GM23338 (cell line): ENCODE data around the gene SMIM7. TPM values are rescaled to one million over a fixed set of nuclear protein-coding genes. Genes with fewer than 3 reads are reported as not detected.

Source experiments
- ATAC-seq: fragments of 200-7000 bp; cut with Tn5 transposase; 3 replicates; pipeline ENCODE4 v1.9.1; 2020
- DNase-seq: peaks from one replicate; pipeline ENCODE4 v3.0.0-alpha.2; 2015; ENCODE audit warnings: low spot score
- H2AFZ ChIP-seq: fragments of 200-600 bp; sonication (generic); 2 replicates; pipeline ENCODE4 v1.8.0; 2016; ENCODE audit warnings: antibody characterized with exemption, mild to moderate bottlenecking, moderate library complexity
- H3F3A ChIP-seq: fragments of 200-600 bp; sonication (generic); replicated peaks from 2 replicates; pipeline ENCODE4 v1.8.0; 2017; ENCODE audit warnings: antibody characterized with exemption, mixed run types, low read depth
- H3K27ac ChIP-seq: fragments of 200-600 bp; sonication (generic); 2 replicates; pipeline ENCODE4 v1.6.1; 2016; ENCODE audit warnings: low read depth
- H3K27me3 ChIP-seq: fragments of 200-600 bp; sonication (generic); 2 replicates; pipeline ENCODE4 v1.8.0; 2016; ENCODE audit warnings: mild to moderate bottlenecking, mixed run types, moderate library complexity; ENCODE audit not compliant: insufficient read depth
- H3K36me3 ChIP-seq: fragments of 200-600 bp; sonication (generic); 2 replicates; pipeline ENCODE4 v1.8.0; 2016; ENCODE audit warnings: mild to moderate bottlenecking; ENCODE audit not compliant: insufficient read depth
- H3K4me1 ChIP-seq: fragments of 200-600 bp; sonication (generic); 2 replicates; pipeline ENCODE4 v1.8.0; 2016; ENCODE audit warnings: mild to moderate bottlenecking, moderate library complexity; ENCODE audit not compliant: insufficient read depth
- H3K4me2 ChIP-seq: fragments of 200-600 bp; sonication (generic); 2 replicates; pipeline ENCODE4 v1.7.1; 2017; ENCODE audit warnings: mixed run types
- H3K4me3 ChIP-seq: fragments of 200-600 bp; sonication (generic); 2 replicates; pipeline ENCODE4 v1.6.1; 2016; ENCODE audit warnings: mixed run types
- H3K79me2 ChIP-seq: fragments of 200-600 bp; sonication (generic); replicated peaks from 2 replicates; pipeline ENCODE4 v1.8.0; 2017; ENCODE audit warnings: mild to moderate bottlenecking; ENCODE audit not compliant: insufficient read depth
- H3K9me2 ChIP-seq: fragments of 200-600 bp; sonication (generic); 2 replicates; pipeline ENCODE4 v1.8.0; 2017; ENCODE audit not compliant: insufficient read depth
- H4K20me1 ChIP-seq: fragments of 200-600 bp; sonication (generic); replicated peaks from 2 replicates; pipeline ENCODE4 v1.8.0; 2017; ENCODE audit warnings: mild to moderate bottlenecking; ENCODE audit not compliant: insufficient read depth
- H3K27ac Mint-ChIP-seq: 2 replicates; pipeline ENCODE4 v1.8.0; 2020; ENCODE audit warnings: inconsistent platforms, mild to moderate bottlenecking, moderate library complexity, mixed read lengths
- H3K27me3 Mint-ChIP-seq: 3 replicates; pipeline ENCODE4 v1.8.0; 2022; ENCODE audit warnings: low read depth, mild to moderate bottlenecking, moderate library complexity, mixed read lengths, inconsistent platforms; ENCODE audit not compliant: insufficient read depth, poor library complexity
- H3K36me3 Mint-ChIP-seq: 3 replicates; pipeline ENCODE4 v1.8.0; 2021; ENCODE audit warnings: low read depth, mild to moderate bottlenecking, inconsistent platforms, moderate library complexity, mixed read lengths
- H3K4me1 Mint-ChIP-seq: 3 replicates; pipeline ENCODE4 v1.8.0; 2020; ENCODE audit warnings: mild to moderate bottlenecking, inconsistent platforms, mixed read lengths
- H3K4me3 Mint-ChIP-seq: 3 replicates; pipeline ENCODE4 v1.8.0; 2021; ENCODE audit warnings: moderate library complexity, mild to moderate bottlenecking, inconsistent platforms, mixed read lengths
- H3K9me3 Mint-ChIP-seq: 3 replicates; pipeline ENCODE4 v1.8.0; 2020; ENCODE audit warnings: moderate library complexity, mild to moderate bottlenecking, inconsistent platforms, mixed read lengths
- CREB1 ChIP-seq: fragments of 250-450 bp; sonication (Bioruptor Pico); IDR thresholded peaks from 2 replicates; pipeline ENCODE4 v1.5.0; 2020; ENCODE audit warnings: low read depth, mild to moderate bottlenecking, moderate library complexity
- CTCF ChIP-seq, 2 experiments: fragments of 200-600 bp in 1 of 2; sonication (generic) in 1 of 2; conservative IDR thresholded peaks; 2 replicates each; pipeline versions ENCODE4 v1.5.1 to v1.6.1; 2016 to 2017; ENCODE audit warnings: antibody characterized with exemption in 2 of 2, low read depth in 2 of 2, mild to moderate bottlenecking in 2 of 2, moderate library complexity in 1 of 2
- ETS1 ChIP-seq: IDR thresholded peaks from 2 replicates; pipeline ENCODE4 v1.6.1; 2016; ENCODE audit warnings: antibody characterized with exemption
- EZH2 ChIP-seq: fragments of 200-600 bp; sonication (generic); IDR thresholded peaks from one replicate; pipeline ENCODE4 v1.8.0; 2017; ENCODE audit warnings: antibody characterized with exemption, mild to moderate bottlenecking, low read depth; ENCODE audit not compliant: unreplicated experiment
- EZH2phosphoT487 ChIP-seq: fragments of 200-600 bp; sonication (generic); IDR thresholded peaks from one replicate; pipeline ENCODE4 v1.8.1; 2018; ENCODE audit warnings: antibody characterized with exemption; ENCODE audit not compliant: unreplicated experiment
- JUNB ChIP-seq: IDR thresholded peaks from one replicate; pipeline ENCODE4 v1.6.1; 2016; ENCODE audit warnings: antibody characterized with exemption; ENCODE audit not compliant: unreplicated experiment
- POLR2AphosphoS5 ChIP-seq: IDR thresholded peaks from 2 replicates; pipeline ENCODE4 v1.6.1; 2016; ENCODE audit warnings: antibody characterized with exemption, low read depth
- REST ChIP-seq: IDR thresholded peaks from one replicate; pipeline ENCODE4 v1.6.1; 2018; ENCODE audit warnings: antibody characterized with exemption; ENCODE audit not compliant: unreplicated experiment
- ZNF114 ChIP-seq: fragments of 250-450 bp; sonication (Bioruptor Pico); IDR thresholded peaks from 2 replicates; pipeline ENCODE4 v1.5.0; 2020; ENCODE audit warnings: mild to moderate bottlenecking, moderate library complexity
- ZNF331 ChIP-seq: fragments of 250-450 bp; sonication (Bioruptor Pico); IDR thresholded peaks from 2 replicates; pipeline ENCODE4 v1.5.0; 2020; ENCODE audit warnings: low read depth, mild to moderate bottlenecking, moderate library complexity
- polyA plus RNA-seq: library from polyadenylated mRNA; unstranded; fragments of >200 nt; fragmentation: Nextera tagmentation; extraction: Ambion mirVana; gene quantifications from 2 replicates; pipeline ENCODE4 v1.2.1, GENCODE V29; 2016
- total RNA-seq: library from RNA; depleted of rRNA; stranded (reverse); fragments of >200 nt; shearing (Covaris generic); gene quantifications from 2 replicates; pipeline ENCODE4 v1.2.3, GENCODE V29; 2014

The SMIM7 gene
- total and polyA plus RNA-seq, 2 experiments from 2014 or later = 81.7 to 84.5 TPM

- Mint-ChIP-seq H3K4me1 (peaks cover 12% of the 10 kb centered on the region), H3K27ac (no peak overlapping the region), H3K9me3 (no peaks in the 10 kb centered on the region), H3K36me3 (no peaks in the 10 kb centered on the region; the same call in 2 of the 3 replicates), H3K4me3 (no peak overlapping the region), H3K27me3 (peaks cover 7% of the 10 kb centered on the region)
- no peaks in the 10 kb centered on the region for H3K27me3 ChIP-seq
- H3K4me3 ChIP-seq = no peak overlapping the region
- H3K36me3 ChIP-seq = no peaks in the 10 kb centered on the region
- ATAC-seq = no peak
- 0 out of 2 replicates have a peak, but pooled peaks cover under 1% of the 10 kb centered on the region for H3K9me2 ChIP-seq
- H3F3A ChIP-seq = no peaks in the 10 kb centered on the region
- H3K4me1 ChIP-seq = peaks cover 6% of the 10 kb centered on the region; the same call in 1 of the 2 replicates
- no peak for DNase-seq
- H2AFZ ChIP-seq = no peak overlapping the region
- H3K79me2 ChIP-seq = peaks cover 98% of the 10 kb centered on the region
- H3K27ac ChIP-seq = no peak overlapping the region
- H4K20me1 ChIP-seq = peaks cover 52% of the 10 kb centered on the region
- no peak for TF ChIP-seq CREB1
- TF ChIP-seq ZNF331 (CRISPR knock-in tag) = no peak
- no peak for TF ChIP-seq EZH2
- no peak for TF ChIP-seq ZNF114
- no peak for TF ChIP-seq REST
- no peak for TF ChIP-seq JUNB
- TF ChIP-seq POLR2AphosphoS5 = no peak
- no peak overlapping the region for H3K4me2 ChIP-seq
Measured at GRCh38 chr19:16611121-16611520, 48.8 kb downstream of the SMIM7 start.

GRCh38 chr19:16609511-16610200 lies 50.3 kb downstream of the SMIM7 start:
- DNase-seq (no peak), ATAC-seq (no peak)
- 0 out of 2 replicates have a peak, but pooled peaks cover under 1% of the 10 kb centered on the region for H3K4me1 ChIP-seq
- Mint-ChIP-seq H3K4me3 (no peak overlapping the region), H3K27ac (no peak overlapping the region), H3K4me1 (peaks cover under 1% of the 10 kb centered on the region; the same call in 2 of the 3 replicates), H3K36me3 (no peaks in the 10 kb centered on the region; the same call in 2 of the 3 replicates), H3K27me3 (peaks cover 2% of the 10 kb centered on the region), H3K9me3 (no peaks in the 10 kb centered on the region)
- H3F3A ChIP-seq = no peaks in the 10 kb centered on the region
- H3K9me2 ChIP-seq = no peaks in the 10 kb centered on the region
- H3K27me3 ChIP-seq = no peaks in the 10 kb centered on the region
- peaks cover 98% of the 10 kb centered on the region for H3K79me2 ChIP-seq
- H3K36me3 ChIP-seq = no peaks in the 10 kb centered on the region
- no peak overlapping the region for H2AFZ ChIP-seq
- peaks cover 57% of the 10 kb centered on the region for H4K20me1 ChIP-seq
- no peak overlapping the region for H3K27ac ChIP-seq
- no peak overlapping the region for H3K4me3 ChIP-seq
- H3K4me2 ChIP-seq = no peak overlapping the region
- TF ChIP-seq ETS1 (no peak), POLR2AphosphoS5 (no peak), EZH2phosphoT487 (no peak), CREB1 (no peak), CTCF (conservative IDR thresholded peaks at IDR 0.05; ENCODE audit: low read depth in 2 of 2) (no peak), ZNF114 (no peak), REST (no peak), EZH2 (no peak)
